Eye (tissue), 1 donor: Measurements from ENCODE around the gene CHSY3.

ENCODE experiments used
- DNase-seq: peaks from one replicate; pipeline ENCODE4 v3.0.0-alpha.2; 2015

Gene CHSY3

DNA sequence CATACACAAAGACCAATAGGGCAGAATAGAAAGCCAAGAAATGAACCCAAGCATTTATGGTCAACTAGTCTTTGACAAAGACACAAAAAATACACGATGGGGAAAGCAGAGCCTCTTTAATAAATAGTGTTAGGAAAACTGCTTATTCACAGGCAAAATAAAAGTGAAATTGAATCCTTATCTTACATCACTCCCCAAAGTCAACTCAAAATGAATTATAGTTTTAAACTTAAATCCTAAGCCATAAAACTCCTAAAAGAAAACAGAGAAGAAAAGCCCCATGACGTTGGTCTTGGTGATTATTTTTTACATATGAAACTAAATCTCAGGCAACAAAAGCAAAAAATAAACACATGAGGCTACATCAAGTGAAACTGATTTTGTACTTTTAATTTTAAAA lies 46.8 kb downstream of the CHSY3 start:
- DNase-seq = no peak

DNA sequence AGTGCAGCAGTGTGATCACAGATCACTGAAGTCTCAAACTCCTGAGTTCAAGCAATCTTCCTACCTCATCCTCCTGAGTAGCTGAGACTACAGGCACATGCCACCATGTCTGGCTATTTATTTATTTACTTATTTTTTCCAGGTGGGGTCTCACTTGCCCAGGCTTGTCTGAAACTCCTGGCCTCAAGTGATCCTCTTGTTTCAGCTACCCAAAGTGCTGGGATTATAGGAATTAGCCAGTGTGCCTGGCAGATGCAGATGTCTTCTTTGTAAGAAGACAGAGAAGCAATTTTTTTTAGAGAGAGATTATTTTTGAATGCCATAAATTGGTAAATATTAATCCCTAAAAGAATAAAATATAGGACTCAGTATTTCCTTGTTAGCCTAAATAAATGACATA lies 54.3 kb downstream of the CHSY3 start:
- DNase-seq = no peak

DNA sequence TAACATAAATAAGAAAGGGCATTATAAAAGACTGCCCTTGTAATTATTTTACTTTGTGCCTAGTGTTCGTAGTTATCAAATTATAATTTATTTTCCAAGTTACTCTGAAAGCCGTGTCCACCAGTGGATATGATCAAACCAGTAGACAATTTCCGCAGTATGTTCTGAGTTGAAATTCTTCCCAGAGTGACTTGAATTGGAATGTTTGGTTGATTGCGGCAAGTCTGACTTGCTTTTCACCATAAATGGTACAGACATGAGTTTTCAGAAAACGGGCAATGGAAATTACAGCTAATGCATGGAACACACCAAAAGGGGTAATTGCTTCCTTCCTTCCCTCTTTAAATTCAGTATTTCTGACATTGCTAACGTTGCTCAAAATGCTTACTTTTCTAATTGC lies 56.6 kb downstream of the CHSY3 start:
- DNase-seq = no peak

DNA sequence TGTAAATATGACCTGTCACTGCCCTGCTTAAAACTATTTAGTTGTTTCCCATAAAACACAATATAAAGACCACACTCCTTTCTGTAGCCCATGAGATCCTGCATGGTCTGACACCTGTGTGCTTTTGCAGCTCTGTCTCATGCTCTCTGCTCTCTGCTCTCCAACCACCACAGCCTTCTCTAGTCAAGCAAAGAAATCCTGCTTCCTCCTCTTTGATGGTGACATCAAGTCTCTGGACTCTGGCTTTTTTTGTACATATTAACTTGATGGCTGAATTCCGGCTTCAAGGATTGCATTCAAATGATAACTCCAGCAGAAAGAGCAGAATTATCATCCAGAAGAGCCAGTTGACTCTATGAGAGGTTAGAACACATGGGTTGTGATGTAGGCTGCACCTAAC lies 58.2 kb downstream of the CHSY3 start:
- no peak for DNase-seq

DNA sequence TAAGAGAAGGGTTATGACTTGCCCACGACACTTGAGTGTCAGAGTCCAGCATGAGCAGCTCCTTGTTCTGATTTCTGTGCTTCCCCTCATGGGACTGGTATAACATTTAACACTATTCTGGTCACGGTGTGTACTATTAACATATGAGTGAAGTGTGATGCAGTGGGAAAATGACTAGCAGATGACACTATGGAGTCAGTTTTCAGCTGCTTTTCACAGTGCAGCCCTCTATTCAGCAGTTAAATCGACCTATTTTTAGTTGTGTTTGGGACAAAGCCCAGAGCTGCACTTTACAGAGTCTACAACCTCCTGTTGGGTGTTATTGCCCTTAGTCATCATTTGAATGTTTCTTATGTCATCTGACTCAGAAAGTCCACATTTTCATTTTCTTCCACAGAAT lies 59.1 kb downstream of the CHSY3 start:
- DNase-seq = peak; percentile 13

DNA sequence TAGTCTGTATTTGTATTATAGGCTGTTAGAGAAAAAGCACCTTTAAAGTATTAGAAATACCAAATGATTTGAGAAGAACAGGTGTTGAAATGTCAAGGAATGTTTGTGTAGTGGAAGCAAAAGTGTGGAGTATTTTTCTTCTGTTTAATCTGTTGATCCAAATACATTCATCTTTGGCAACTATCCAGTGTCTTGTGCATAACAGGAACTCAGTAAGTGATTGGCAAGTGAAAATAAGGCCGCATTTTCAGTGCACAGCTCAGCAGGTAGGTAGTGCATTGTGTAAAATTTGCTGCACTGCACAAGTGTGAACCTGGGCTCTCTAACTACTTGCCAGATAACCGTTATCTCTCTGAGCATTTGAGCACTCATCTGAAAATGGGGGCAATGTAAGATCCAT lies 61.8 kb downstream of the CHSY3 start:
- no peak for DNase-seq

DNA sequence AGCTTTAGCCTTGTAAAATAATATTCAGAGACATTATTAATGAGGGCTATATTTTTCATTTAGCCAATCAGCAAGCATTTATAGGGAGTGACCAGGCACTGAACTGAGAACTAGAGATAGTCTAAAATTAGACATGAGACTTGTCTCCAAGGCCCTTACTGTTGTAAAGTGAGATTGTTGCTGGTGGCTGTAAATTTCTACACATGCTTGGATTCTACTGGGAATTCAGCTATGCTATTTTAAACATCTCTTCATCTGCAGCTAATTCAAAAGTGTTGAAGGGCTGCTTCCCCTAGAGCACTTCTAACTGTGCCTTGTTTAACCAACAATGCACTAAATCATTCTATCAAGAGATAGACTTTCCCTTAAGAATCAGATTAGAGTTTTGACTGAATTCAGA lies 67.4 kb downstream of the CHSY3 start:
- DNase-seq = no peak

DNA sequence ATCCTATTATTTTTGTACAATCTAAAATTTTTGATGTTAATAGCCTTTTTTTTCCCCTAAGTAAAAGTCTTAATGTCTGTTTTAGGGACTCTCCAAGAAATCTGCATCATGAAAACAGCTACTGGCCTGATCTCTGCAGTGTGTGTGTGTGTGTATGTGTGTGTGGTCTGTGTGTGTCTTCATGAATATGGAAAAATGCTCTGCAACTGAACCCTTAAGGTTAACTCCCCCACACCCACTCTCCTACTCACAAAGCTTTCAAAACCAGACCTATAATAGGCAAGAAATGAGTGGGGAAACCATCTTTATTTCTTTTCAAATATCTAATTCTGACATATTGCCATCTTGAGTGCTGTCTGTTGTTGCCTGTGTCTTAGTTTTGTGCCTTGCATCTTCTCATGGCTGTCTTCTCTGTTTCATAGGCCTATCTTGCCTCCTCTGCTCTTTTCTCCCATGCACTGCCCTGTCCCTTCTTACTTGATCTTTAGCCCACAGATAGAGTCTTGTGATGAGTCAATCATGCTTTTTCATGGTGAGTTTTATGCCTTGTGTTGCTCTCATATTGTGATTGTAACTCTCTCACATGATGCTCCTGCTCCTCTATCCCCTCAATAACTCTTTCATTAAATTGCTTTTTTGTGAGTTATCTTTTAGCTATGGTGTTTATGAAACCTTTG lies 68.3 kb downstream of the CHSY3 start:
- DNase-seq = no peak

DNA sequence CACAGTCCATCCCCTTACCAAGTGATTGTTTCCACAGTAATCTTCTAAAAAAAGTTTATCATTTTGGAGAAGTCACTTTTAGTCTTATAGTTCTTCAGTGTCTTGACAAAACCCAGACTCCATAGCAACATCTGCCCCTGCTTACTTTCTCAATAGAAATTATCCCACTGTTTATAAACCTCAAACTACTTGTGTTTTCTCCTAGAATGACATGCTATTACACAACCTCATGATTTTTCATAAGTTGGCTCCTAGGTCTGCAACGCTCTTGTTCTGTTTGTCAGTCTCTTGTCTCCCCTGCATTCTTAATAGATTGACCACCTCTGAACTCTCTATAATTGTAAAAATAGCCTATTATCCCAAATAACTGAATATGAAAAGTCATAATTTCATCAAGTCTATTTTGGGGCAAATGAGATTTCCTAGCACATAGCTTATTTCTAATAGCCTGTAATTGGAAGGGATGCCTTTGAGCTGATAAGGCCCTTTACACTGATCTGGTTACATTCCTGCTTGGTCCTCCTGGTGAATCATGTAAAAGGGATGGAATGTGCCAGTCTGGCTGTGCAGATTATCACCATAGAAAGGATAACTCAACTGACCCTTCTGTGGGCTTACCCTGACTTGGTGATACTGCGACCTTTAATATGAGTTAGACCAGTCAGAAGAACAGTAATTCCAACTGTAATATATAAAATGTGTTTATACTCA lies 69.6 kb downstream of the CHSY3 start:
- DNase-seq = no peak

DNA sequence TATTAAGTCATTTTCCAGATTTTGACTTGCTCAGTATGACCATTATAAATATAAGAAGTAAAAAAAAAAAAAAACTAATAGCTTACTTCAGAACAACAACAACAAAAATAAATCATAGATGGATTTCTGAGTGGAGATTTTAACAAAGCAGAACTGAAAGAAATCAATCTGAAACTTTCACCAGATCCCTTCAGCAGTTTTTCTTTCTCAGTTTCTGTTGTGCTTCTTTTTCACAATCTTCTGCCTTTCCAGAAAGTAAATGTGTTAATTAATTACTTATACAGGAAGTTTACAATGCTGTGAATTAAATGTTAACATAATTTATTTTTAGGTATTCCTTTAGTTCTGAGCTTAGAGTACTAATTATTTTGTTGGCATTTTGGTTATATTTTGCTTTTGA lies 73.5 kb downstream of the CHSY3 start:
- no peak for DNase-seq

DNA sequence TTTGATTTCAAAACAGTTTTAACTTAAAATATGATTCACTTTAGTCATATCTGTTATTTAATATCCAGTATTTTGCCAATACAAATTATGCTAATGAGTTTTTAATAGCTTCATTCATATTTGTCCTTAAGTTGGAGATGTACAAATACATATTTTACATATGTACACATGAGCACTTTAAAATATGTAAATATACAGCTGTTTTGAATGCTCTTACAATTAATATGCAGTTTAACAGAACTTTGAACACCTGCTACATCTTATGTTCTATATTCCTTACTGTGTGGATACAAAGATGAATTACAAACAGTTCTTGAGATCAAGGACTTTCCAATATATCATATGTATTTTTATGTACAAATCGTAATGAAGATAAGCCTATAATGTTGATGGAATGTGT lies 74.0 kb downstream of the CHSY3 start:
- no peak for DNase-seq

DNA sequence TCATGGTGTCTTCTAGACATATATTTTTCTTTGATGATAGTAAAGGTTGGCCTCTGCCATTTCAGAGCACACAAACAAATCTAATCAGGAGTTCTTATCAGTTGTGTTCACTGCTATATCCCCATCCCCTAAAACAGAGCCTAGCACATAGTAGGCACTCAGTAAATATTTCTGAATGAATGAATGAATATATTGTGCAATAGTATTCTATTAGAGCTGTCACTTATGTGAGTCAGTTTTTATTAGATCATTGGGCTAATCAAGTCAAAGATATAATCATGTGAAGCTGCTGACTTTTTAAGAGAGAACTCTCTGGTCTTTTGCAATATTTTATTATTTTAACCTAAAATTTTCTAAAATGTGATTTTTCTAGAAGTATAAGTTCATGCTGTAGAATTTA lies 84.2 kb downstream of the CHSY3 start:
- no peak for DNase-seq

DNA sequence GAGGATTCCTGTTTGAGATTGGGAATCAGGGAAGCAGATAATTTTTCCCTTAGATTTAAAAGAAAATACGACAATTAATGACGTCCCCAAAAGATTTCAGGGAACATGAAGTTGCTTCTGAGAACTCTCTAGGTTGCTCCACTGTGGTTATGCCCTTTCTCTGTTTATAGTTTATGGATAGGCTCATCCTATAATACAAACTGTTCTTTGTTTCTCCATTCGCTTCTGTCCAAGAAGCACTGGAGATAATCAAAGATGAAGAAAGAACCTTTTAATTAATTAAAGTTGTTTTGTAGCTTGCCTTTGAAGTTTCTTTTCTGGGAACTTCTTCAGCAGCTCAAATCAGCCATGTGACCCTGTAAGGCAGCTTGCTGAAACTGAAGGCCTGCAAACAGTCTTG lies 87.5 kb downstream of the CHSY3 start:
- DNase-seq = no peak

DNA sequence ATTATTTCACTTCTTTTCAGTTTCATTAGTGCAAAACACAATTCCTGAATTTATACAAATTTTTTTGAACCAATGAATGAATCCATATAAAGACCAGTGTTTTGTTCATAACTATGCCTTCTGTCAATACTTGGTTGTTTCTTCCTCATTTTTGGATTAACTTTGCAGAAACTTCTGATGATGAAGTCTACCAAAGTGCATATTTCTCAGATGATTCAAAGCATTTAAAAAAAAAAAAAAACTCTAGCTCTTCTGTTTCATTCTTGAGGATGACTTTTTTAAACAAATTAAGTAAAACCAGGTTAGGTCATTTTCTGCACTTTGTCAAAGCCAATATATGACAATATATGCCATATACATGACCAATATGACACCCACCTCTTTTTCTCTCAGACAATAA lies 92.6 kb downstream of the CHSY3 start:
- DNase-seq = no peak

DNA sequence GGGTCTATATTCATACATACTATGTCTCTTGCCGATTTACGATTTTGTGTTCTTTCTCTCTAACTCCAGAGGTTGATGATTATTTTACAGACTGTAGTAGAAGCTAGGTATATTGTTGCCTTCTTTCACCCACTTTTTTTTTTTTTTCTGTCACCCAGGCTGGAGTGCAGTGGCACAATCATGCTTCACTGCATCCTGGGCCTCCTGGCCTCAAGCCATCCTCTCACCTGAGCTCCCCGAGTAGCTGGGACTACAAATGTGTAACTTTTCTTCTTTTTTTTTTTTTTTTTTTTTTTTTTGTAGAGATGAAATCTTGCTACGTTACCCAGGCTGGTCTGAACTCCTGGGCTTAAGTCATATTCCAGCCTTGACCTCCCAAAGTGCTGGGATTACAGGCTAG lies 96.2 kb downstream of the CHSY3 start:
- no peak for DNase-seq

DNA sequence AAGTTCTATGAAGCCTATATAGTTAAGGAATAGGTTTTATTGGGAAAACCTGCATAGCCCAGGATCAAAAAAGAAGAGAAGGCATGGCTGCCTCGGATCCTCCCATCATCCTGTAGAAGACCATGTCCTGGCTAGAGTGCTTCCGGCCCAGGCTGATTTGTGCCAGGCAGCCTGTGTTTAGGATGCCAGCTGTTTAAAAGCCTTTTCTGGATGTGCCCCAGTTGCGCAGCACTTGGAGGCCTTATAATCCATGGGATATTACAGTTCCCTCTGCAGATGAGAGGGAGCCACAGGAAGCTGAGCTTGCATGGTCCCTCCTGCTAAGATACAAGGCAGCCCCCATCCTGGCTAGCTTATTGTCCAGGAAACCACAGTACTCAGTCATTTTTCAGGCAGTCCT lies 97.9 kb downstream of the CHSY3 start:
- no peak for DNase-seq

DNA sequence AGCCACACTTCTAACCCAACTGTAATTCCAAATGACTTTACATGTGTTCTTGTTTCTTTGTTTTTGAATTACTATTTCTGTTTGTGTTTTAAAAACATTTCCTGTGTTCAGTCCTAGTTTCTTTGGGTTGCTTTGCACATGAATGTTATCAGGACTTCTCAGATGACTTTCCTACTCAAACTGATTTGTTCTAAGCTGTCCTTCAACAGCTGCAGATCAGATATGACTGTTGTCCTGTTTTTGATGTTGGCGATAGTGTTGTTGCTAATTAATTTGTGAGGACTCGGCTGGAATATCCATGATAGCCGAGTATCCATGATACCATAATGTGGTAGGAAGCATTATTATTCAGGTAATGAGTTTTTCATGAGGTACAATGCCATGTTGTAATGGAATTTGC lies 98.6 kb downstream of the CHSY3 start:
- DNase-seq = no peak

DNA sequence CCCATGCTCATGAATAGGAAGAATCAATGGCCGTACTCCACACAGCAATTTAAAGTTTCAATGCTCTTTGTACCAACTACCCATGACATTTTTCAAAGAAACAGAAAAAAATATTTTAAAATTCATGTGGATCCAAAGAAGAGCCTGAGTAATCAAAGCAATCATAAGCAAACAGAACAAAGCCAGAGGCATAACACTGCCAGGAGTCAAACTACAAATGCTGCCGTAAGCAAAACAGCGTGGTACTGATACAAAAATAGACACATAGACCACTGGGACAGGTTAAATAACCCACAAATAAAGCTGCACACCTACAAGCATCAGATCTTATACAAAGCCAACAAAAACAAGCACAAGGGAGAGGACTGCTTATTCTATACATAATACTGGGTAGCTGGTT lies 107.7 kb downstream of the CHSY3 start:
- no peak for DNase-seq

DNA sequence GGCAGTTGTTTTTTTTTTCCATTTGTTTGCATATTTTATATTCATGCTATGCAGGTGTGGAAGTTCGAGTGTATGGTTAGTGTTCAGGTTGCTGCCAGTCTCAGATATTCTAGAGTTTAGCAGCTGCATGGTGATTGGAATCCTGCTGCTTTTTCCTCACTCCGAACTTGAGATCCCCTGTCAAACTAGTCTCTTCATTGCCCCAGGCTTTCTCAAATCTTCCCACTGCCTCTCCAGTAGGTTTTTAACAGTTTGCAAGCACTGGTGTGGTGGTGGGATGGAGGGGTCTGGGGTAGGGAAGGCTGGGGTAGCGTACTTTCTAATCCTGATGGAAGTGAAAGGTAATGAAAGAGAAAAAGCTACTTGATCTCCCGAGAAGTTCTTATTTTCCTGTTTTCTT lies 112.9 kb downstream of the CHSY3 start:
- DNase-seq = peak; percentile 26

DNA sequence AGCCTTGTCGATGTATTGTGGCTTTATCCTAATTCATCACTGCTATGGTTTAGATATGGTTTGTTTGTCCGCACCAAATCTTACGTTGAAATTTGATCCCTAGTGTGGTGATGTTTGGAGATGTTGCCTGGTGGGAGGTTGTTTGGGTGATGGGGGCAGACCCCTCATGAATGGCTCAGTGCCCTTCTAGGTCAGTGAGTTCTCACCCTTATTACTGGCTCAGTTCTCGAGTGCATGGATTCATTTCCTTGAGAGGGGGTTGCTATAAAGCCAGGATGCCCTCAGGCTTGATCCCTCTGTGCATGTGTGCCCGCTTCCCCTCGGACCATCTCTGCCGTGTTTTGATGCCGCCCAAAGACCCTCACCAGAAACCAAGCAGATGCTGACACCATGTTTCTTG lies 114.4 kb downstream of the CHSY3 start:
- DNase-seq = peak; percentile 53

DNA sequence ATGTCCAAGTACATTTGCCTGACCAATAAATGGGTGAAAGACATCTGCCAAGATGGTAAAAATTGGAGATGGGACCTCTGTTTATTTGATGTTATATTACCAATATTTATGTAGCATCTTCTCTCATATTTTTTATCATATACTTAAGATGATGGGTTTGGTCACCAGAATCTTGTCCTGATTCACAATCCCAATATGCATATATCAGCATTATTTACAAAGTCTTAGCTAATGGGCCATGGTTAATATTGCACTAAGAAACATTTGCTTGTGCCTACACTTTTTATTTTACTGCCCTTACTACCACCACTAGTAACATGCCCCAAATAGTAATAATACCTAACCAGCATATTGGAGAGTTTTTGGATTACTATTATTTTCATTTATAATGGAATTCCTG lies 116.7 kb downstream of the CHSY3 start:
- DNase-seq = no peak

DNA sequence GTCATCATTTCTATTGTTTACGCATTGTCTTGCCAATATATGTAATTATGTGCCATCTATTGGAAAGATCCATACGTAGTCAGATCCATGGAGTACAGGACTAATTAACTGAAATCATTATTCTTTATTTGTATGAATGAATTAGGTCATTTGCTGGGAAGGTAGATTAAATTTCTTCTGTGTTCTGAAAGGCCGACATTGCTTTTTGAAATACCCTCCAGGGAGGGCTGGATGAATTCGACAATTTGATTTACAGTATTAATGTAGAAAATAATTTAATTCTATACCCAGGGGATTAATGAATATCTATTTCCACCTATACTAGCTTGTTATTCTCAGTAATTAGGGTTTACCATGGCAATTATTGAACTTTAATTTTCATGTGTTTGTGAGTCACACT lies 117.6 kb downstream of the CHSY3 start:
- no peak for DNase-seq

DNA sequence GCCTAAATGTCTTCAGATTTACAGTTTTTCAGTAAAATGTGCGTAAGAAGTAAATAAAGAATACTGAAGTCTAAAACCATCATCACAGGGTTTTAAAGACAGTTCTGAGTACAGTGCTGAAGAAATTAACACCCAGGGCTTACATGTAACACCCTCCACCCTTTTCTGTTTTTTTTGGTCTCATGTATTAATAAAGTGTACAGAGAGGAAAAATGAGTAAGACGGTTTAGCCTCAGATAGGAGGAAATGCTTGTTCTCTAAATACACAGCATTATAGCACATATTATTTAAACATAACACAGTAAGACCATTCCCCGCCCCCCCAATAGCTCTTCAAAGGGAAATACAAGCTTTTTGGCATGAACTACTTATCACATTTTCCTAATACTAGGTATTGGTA lies 119.3 kb downstream of the CHSY3 start:
- no peak for DNase-seq

DNA sequence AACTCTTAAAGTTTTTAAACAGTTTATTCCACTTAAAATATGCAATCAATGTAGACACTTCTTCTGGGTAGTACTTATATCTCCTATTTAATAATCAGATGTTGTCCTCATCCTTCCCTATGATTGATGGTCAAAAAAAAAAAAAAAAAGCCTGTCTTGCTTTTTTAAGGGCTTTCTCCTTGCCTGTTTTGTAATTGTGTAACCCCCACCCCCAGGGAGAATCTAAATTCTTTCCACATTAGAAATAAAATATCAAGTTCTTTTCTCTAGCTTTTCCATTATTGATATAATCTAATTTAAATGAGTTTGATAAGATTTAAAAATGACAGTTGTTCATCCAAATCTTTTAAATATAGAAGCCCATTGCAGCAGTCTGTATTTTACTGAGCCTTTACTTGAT lies 119.7 kb downstream of the CHSY3 start:
- DNase-seq = no peak

DNA sequence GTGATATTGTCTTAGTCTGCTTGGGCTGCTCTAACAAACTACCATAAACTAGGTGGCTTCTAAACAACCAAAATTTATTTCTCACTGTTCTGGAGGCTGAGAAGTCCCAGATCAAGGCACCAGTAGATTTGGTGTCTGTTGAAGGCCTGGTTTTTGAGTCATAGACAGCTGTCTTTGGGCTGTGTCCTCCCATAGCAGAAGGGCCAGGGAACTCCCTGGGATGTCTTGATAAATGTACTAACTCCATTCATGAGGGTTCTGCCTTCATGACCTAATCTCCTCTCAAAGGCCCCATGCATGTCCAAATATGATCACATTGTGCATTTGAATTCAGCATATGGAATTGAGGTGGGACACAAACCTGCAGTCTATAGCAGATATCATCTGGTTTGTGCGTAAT lies 121.2 kb downstream of the CHSY3 start:
- DNase-seq = no peak
